H9 (cell line): ENCODE measurements around the gene CCNY. TPM values are rescaled to one million over a fixed set of nuclear protein-coding genes. Genes with fewer than 3 reads are reported as not detected.

Experiments
- DNase-seq: peaks from one replicate; pipeline ENCODE4 v3.0.0-alpha.2; 2017
- H2AFZ ChIP-seq: one replicate; pipeline ENCODE4 v1.6.1; 2013; ENCODE audit warnings: mild to moderate bottlenecking, low read length, control low read depth, moderate library complexity
- H2AK5ac ChIP-seq: 2 replicates; pipeline ENCODE4 v1.6.1; 2013; ENCODE audit warnings: low read length, control low read depth, mixed read lengths; ENCODE audit not compliant: insufficient read length
- H2BK120ac ChIP-seq: one replicate; pipeline ENCODE4 v1.6.1; 2013; ENCODE audit warnings: low read depth, mild to moderate bottlenecking, low read length, control low read depth, inconsistent platforms; ENCODE audit not compliant: poor library complexity, severe bottlenecking
- H2BK12ac ChIP-seq: 2 replicates; pipeline ENCODE4 v1.6.1; 2013; ENCODE audit warnings: low read length, control low read depth, mixed read lengths, low read depth; ENCODE audit not compliant: insufficient read length
- H2BK15ac ChIP-seq: 2 replicates; pipeline ENCODE4 v1.6.1; 2013; ENCODE audit warnings: low read depth, low read length, control low read depth
- H2BK20ac ChIP-seq: one replicate; pipeline ENCODE4 v1.6.1; 2013; ENCODE audit warnings: low read depth, mild to moderate bottlenecking, low read length, control low read depth, inconsistent platforms; ENCODE audit not compliant: poor library complexity, severe bottlenecking
- H2BK5ac ChIP-seq: 2 replicates; pipeline ENCODE4 v1.6.1; 2013; ENCODE audit warnings: low read length, control low read depth, mixed read lengths; ENCODE audit not compliant: insufficient read length
- H3K14ac ChIP-seq: 2 replicates; pipeline ENCODE4 v1.6.1; 2013; ENCODE audit warnings: low read length, control low read depth; ENCODE audit not compliant: insufficient read depth
- H3K18ac ChIP-seq: 2 replicates; pipeline ENCODE4 v1.6.1; 2013; ENCODE audit warnings: low read depth, mild to moderate bottlenecking, mixed read lengths, low read length, control low read depth; ENCODE audit not compliant: insufficient read length
- H3K23ac ChIP-seq: 2 replicates; pipeline ENCODE4 v1.6.1; 2013; ENCODE audit warnings: low read length, control low read depth, mixed read lengths, low read depth; ENCODE audit not compliant: insufficient read length
- H3K23me2 ChIP-seq: 2 replicates; pipeline ENCODE4 v1.6.1; 2013; ENCODE audit warnings: low read depth, mild to moderate bottlenecking, mixed read lengths, low read length, control low read depth; ENCODE audit not compliant: insufficient read length, poor library complexity, severe bottlenecking
- H3K27ac ChIP-seq: 2 replicates; pipeline ENCODE4 v1.5.1; 2013; ENCODE audit warnings: low read length, control low read depth, mixed read lengths, low read depth; ENCODE audit not compliant: insufficient read length
- H3K27me3 ChIP-seq: 2 replicates; pipeline ENCODE4 v1.6.1; 2013; ENCODE audit warnings: low read length, control low read depth, inconsistent platforms; ENCODE audit not compliant: insufficient read depth
- H3K4ac ChIP-seq: 2 replicates; pipeline ENCODE4 v1.6.1; 2013; ENCODE audit warnings: low read depth, mild to moderate bottlenecking, control low read depth, inconsistent platforms, low read length, moderate library complexity
- H3K4me1 ChIP-seq: 2 replicates; pipeline ENCODE4 v1.6.1; 2013; ENCODE audit warnings: low read length, control low read depth, inconsistent platforms; ENCODE audit not compliant: insufficient read depth
- H3K4me2 ChIP-seq: 2 replicates; pipeline ENCODE4 v1.6.1; 2013; ENCODE audit warnings: low read length, control low read depth, mixed read lengths; ENCODE audit not compliant: insufficient read length, insufficient read depth
- H3K56ac ChIP-seq: 2 replicates; pipeline ENCODE4 v1.6.1; 2013; ENCODE audit warnings: low read depth, mild to moderate bottlenecking, mixed read lengths, low read length, control low read depth; ENCODE audit not compliant: insufficient read length
- H3K79me1 ChIP-seq: 2 replicates; pipeline ENCODE4 v1.6.1; 2013; ENCODE audit warnings: low read depth, mild to moderate bottlenecking, moderate library complexity, low read length, control low read depth, inconsistent platforms; ENCODE audit not compliant: insufficient read depth, poor library complexity, severe bottlenecking
- H3K79me2 ChIP-seq: 2 replicates; pipeline ENCODE4 v1.6.1; 2013; ENCODE audit warnings: low read length, control low read depth, inconsistent platforms; ENCODE audit not compliant: insufficient read depth
- H3K9ac ChIP-seq: 2 replicates; pipeline ENCODE4 v1.6.1; 2013; ENCODE audit warnings: low read length, control low read depth, mixed read lengths; ENCODE audit not compliant: insufficient read length; ENCODE audit errors: extremely low read depth
- H3K9me3 ChIP-seq: one replicate; pipeline ENCODE4 v1.6.1; 2013; ENCODE audit warnings: low read depth, low read length, inconsistent platforms; ENCODE audit not compliant: control insufficient read depth
- H3T11ph ChIP-seq: one replicate; pipeline ENCODE4 v1.6.1; 2013; ENCODE audit warnings: mild to moderate bottlenecking, low read length, control low read depth, inconsistent platforms
- H4K20me1 ChIP-seq: one replicate; pipeline ENCODE4 v1.6.1; 2013; ENCODE audit not compliant: control insufficient read depth, insufficient read length, insufficient read depth
- H4K5ac ChIP-seq: 2 replicates; pipeline ENCODE4 v1.6.1; 2013; ENCODE audit warnings: low read depth, mild to moderate bottlenecking, mixed read lengths, low read length, control low read depth; ENCODE audit not compliant: insufficient read length
- H4K8ac ChIP-seq: replicated peaks from 2 replicates; pipeline ENCODE4 v1.6.1; 2013; ENCODE audit warnings: low read length, control low read depth, mixed read lengths, low read depth; ENCODE audit not compliant: insufficient read length
- H4K91ac ChIP-seq: 2 replicates; pipeline ENCODE4 v1.6.1; 2013; ENCODE audit warnings: low read depth, mild to moderate bottlenecking, moderate library complexity, mixed read lengths, low read length, control low read depth; ENCODE audit not compliant: insufficient read length
- H3K27ac Mint-ChIP-seq, 3 experiments: 2 replicates in 2 of 3; 3 replicates in 1 of 3; pipeline ENCODE4 v1.8.0; 2020 to 2021; ENCODE audit warnings: mixed read lengths in 3 of 3, mild to moderate bottlenecking in 1 of 3, moderate library complexity in 1 of 3
- H3K27me3 Mint-ChIP-seq: 2 replicates; pipeline ENCODE4 v1.8.0; 2021; ENCODE audit warnings: low read depth, mild to moderate bottlenecking, moderate library complexity, mixed read lengths
- H3K36me3 Mint-ChIP-seq, 3 experiments: 2 replicates in 2 of 3; 3 replicates in 1 of 3; pipeline ENCODE4 v1.8.0; 2020 to 2021; ENCODE audit warnings: low read depth in 3 of 3, mixed read lengths in 3 of 3; ENCODE audit not compliant: insufficient read depth in 1 of 3
- H3K4me1 Mint-ChIP-seq, 2 experiments: 2 replicates each; pipeline ENCODE4 v1.8.0; 2020; ENCODE audit warnings: mixed read lengths in 2 of 2
- H3K4me3 Mint-ChIP-seq, 2 experiments: 2 replicates in 1 of 2; 3 replicates in 1 of 2; pipeline ENCODE4 v1.8.0; 2020 to 2021; ENCODE audit warnings: mild to moderate bottlenecking in 2 of 2, mixed read lengths in 2 of 2, moderate library complexity in 1 of 2
- H3K9me3 Mint-ChIP-seq, 2 experiments: 2 replicates in 1 of 2; 3 replicates in 1 of 2; pipeline ENCODE4 v1.8.0; 2020; ENCODE audit warnings: mild to moderate bottlenecking in 2 of 2, mixed read lengths in 2 of 2, moderate library complexity in 1 of 2
- CTCF ChIP-seq: fragments of 200-600 bp; sonication (generic); conservative IDR thresholded peaks from 3 replicates; pipeline ENCODE4 v1.8.0; 2021; ENCODE audit warnings: antibody characterized with exemption, mild to moderate bottlenecking
- WGBS: extraction: QIAGEN DNeasy Blood & Tissue Kit; methylation state at CpG from one replicate; pipeline ENCODE4 v1.1.7; 2013; ENCODE audit warnings: missing lambda C conversion rate, low lambda C conversion rate, mixed read lengths; ENCODE audit not compliant: insufficient read length; ENCODE audit errors: extremely low coverage; 5-methylcytosine and 5-hydroxymethylcytosine counted together
- total RNA-seq: library from RNA; stranded (reverse); gene quantifications from 2 replicates; pipeline ENCODE4 v1.2.1, GENCODE V29; 2021

The CCNY gene
- total RNA-seq, 1 experiment from 2014 or later: 62.1 TPM

- no peak overlapping the region for H2BK5ac ChIP-seq
- H3K9ac ChIP-seq: no peak overlapping the region
- no peak overlapping the region for H2AK5ac ChIP-seq
- no peak overlapping the region for H3K56ac ChIP-seq
- no peaks in the 10 kb centered on the region for H3K23me2 ChIP-seq
- Mint-ChIP-seq H3K9me3 (peaks cover 22 to 27% of the 10 kb centered on the region in 2 experiments), H3K4me3 (no peak overlapping the region), H3K36me3 (peaks cover 3 to 29% (median 14%) of the 10 kb centered on the region in 3 experiments), H3K27me3 (peaks cover 1% of the 10 kb centered on the region), H3K27ac (no peak overlapping the region), H3K4me1 (peaks cover 28 to 29% of the 10 kb centered on the region in 2 experiments)
- H3K79me1 ChIP-seq: no peaks in the 10 kb centered on the region
- no peak overlapping the region for H3K14ac ChIP-seq
- no peak overlapping the region for H4K91ac ChIP-seq
- H2BK12ac ChIP-seq: no peak overlapping the region
- no peak overlapping the region for H4K5ac ChIP-seq
- no peak overlapping the region for H3T11ph ChIP-seq
- H4K20me1 ChIP-seq: no peaks in the 10 kb centered on the region
- no peak overlapping the region for H2BK20ac ChIP-seq
- no peaks in the 10 kb centered on the region for H3K9me3 ChIP-seq
- no peak overlapping the region for H2BK15ac ChIP-seq
- DNase-seq: no peak
- no peak overlapping the region for H3K23ac ChIP-seq
- H2AFZ ChIP-seq: no peak overlapping the region
- no peak for TF ChIP-seq CTCF
- no peak overlapping the region for H4K8ac ChIP-seq
- no peak overlapping the region for H3K4ac ChIP-seq
- WGBS: no CpG with 5 or more reads among the region's 4 CpGs
- H3K18ac ChIP-seq: no peak overlapping the region
- no peak overlapping the region for H3K27ac ChIP-seq
- no peaks in the 10 kb centered on the region for H3K27me3 ChIP-seq
- H3K4me2 ChIP-seq: no peak overlapping the region
- H3K4me1 ChIP-seq: peaks cover 14% of the 10 kb centered on the region
- no peak overlapping the region for H2BK120ac ChIP-seq
- H3K79me2 ChIP-seq: no peaks in the 10 kb centered on the region
These were observed 256.1 kb downstream of the CCNY start for GRCh38 chr10:35592441-35592840.
